ENCODE data around the gene ACY1.

The ACY1 gene

GRCh38 chr3:51948016-51948580 is 35.2 kb upstream of the ACY1 start:
- Histone ChIP-seq H3K9me3 (ENCODE audit: insufficient read depth, low read length) (no peaks in the 10 kb centered on the region), H3K27me3 (ENCODE audit: insufficient read depth, insufficient read length) (peaks cover 13% of the 10 kb centered on the region), H3K9ac (ENCODE audit: insufficient read length, low read depth) (no peak overlapping the region), H3K4me3 (ENCODE audit: insufficient read length, low read depth) (no peak overlapping the region), H3K36me3 (ENCODE audit: insufficient read depth, insufficient read length, low read length) (no peaks in the 10 kb centered on the region), H3K4me1 (ENCODE audit: insufficient read depth, insufficient read length) (peaks cover 4% of the 10 kb centered on the region)
- TF ChIP-seq SUZ12 (IDR thresholded peaks at IDR 0.05; ENCODE audit: extremely low read depth, insufficient read depth, insufficient read length) (no peak), YY1 (IDR thresholded peaks at IDR 0.05; ENCODE audit: insufficient read depth, insufficient read length) (no peak), ZNF274 (IDR thresholded peaks at IDR 0.05; ENCODE audit: low read depth, low read length) (no peak)
- no peak for DNase-seq (ENCODE audit: low read depth, low spot score)

DNA sequence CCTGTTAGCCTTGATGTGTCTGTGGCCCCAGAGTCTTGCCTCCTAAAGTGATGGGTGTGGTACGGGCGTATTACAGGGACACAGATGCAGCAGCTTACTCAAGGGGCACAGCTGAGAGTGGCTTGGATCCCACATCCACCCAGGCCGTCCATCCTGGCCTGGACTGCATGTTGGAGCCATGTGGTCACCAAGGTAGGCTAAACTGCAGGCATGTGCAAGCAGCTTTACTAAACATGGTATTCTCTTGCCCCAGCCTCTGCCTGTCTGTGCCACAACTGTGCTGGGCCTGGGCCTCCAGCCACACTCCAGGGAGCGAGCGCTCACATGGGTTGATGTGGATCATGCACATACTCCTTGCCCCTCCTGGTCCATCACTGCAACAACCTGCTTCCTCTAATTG is 34.2 kb upstream of the ACY1 start:
- Histone ChIP-seq H3K4me1 (ENCODE audit: insufficient read depth, insufficient read length) (peaks cover 4% of the 10 kb centered on the region), H3K27me3 (ENCODE audit: insufficient read depth, insufficient read length) (peaks cover 22% of the 10 kb centered on the region), H3K9ac (ENCODE audit: insufficient read length, low read depth) (no peak overlapping the region), H3K36me3 (ENCODE audit: insufficient read depth, insufficient read length, low read length) (no peaks in the 10 kb centered on the region), H3K9me3 (ENCODE audit: insufficient read depth, low read length) (no peaks in the 10 kb centered on the region), H3K4me3 (ENCODE audit: insufficient read length, low read depth) (no peak overlapping the region)
- no peak for DNase-seq (ENCODE audit: low read depth, low spot score)
- TF ChIP-seq SUZ12 (IDR thresholded peaks at IDR 0.05; ENCODE audit: extremely low read depth, insufficient read depth, insufficient read length) (no peak), ZNF274 (IDR thresholded peaks at IDR 0.05; ENCODE audit: low read depth, low read length) (no peak), YY1 (IDR thresholded peaks at IDR 0.05; ENCODE audit: insufficient read depth, insufficient read length) (no peak)

DNA sequence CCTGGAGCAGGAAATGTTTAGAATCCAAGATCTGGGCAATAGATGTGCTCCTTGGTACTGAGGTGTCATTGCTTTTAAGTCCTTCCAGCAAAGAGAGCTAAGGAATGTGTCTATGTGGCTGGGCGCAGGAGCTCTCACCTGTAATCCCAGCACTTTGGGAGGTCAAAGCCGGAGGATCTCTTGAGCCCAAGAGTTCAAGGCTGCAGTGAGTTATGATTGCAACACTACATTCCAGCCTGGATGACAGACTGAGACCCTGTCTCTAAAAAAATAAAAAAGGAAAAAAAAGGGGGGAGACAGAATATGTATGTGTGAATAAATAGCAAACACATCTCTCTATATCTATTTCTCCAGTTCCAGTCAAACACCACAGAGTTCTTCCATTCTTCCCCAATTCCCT is 32.4 kb upstream of the ACY1 start:
- TF ChIP-seq YY1 (IDR thresholded peaks at IDR 0.05; ENCODE audit: insufficient read depth, insufficient read length), result no peak
- TF ChIP-seq ZNF274 (IDR thresholded peaks at IDR 0.05; ENCODE audit: low read depth, low read length), result no peak
- TF ChIP-seq SUZ12 (IDR thresholded peaks at IDR 0.05; ENCODE audit: extremely low read depth, insufficient read depth, insufficient read length), result no peak
- no peaks in the 10 kb centered on the region for H3K9me3 ChIP-seq (ENCODE audit: insufficient read depth, low read length)
- H3K4me1 ChIP-seq (ENCODE audit: insufficient read depth, insufficient read length), result peaks cover 11% of the 10 kb centered on the region
- no peak overlapping the region for H3K4me3 ChIP-seq (ENCODE audit: insufficient read length, low read depth)
- DNase-seq (ENCODE audit: low read depth, low spot score), result no peak
- no peak overlapping the region for H3K9ac ChIP-seq (ENCODE audit: insufficient read length, low read depth)
- H3K27me3 ChIP-seq (ENCODE audit: insufficient read depth, insufficient read length), result peaks cover 35% of the 10 kb centered on the region
- no peaks in the 10 kb centered on the region for H3K36me3 ChIP-seq (ENCODE audit: insufficient read depth, insufficient read length, low read length)

DNA sequence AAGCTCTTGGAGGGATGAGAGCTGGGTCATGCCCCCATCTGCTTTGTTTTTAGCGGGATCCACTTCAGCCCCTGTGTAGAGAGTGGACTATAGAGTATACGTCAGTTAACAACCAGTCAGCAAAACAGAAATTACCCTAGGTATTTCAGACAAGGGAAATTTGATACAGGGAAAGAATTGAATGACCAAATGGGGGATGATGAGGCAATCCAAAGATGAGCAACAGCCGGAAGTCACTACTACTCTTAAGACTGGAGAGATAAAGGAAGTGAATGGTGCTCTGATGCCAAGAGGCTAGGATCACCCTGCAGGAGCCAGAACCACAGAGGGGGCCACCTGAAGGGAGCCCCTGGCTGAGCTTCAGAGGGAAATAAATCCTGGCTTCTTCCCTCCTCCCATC is 29.9 kb upstream of the ACY1 start:
- no peak for TF ChIP-seq YY1 (IDR thresholded peaks at IDR 0.05; ENCODE audit: insufficient read depth, insufficient read length)
- no peak for TF ChIP-seq SUZ12 (IDR thresholded peaks at IDR 0.05; ENCODE audit: extremely low read depth, insufficient read depth, insufficient read length)
- no peak for TF ChIP-seq ZNF274 (IDR thresholded peaks at IDR 0.05; ENCODE audit: low read depth, low read length)
- Histone ChIP-seq H3K4me3 (ENCODE audit: insufficient read length, low read depth) (no peak overlapping the region), H3K36me3 (ENCODE audit: insufficient read depth, insufficient read length, low read length) (peaks cover 15% of the 10 kb centered on the region), H3K9me3 (ENCODE audit: insufficient read depth, low read length) (no peaks in the 10 kb centered on the region), H3K4me1 (ENCODE audit: insufficient read depth, insufficient read length) (peaks cover 12% of the 10 kb centered on the region), H3K27me3 (ENCODE audit: insufficient read depth, insufficient read length) (peaks cover 35% of the 10 kb centered on the region), H3K9ac (ENCODE audit: insufficient read length, low read depth) (no peak overlapping the region)
- DNase-seq (ENCODE audit: low read depth, low spot score), result no peak

DNA sequence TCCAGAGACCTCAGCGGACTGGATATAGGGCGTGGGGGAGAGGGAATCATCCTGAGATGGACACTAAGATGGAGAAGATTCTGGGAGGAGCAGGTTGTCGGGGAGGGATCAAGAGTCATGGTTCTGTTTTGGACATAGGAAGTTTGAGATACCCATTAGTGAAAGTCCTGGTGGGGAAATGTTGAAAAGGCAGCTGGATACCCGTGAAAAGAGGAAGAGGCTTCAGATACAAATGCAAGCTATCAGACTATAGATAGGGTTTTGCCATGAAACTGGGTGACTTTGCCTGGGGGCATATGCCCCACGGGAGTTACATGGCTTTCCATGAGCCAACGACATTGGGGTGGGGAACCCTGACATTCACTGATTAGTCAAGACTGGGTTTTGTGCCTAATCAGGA is 29.2 kb upstream of the ACY1 start:
- Histone ChIP-seq H3K27me3 (ENCODE audit: insufficient read depth, insufficient read length) (peaks cover 33% of the 10 kb centered on the region), H3K9me3 (ENCODE audit: insufficient read depth, low read length) (no peaks in the 10 kb centered on the region), H3K4me1 (ENCODE audit: insufficient read depth, insufficient read length) (peaks cover 12% of the 10 kb centered on the region), H3K9ac (ENCODE audit: insufficient read length, low read depth) (no peak overlapping the region), H3K36me3 (ENCODE audit: insufficient read depth, insufficient read length, low read length) (peaks cover 21% of the 10 kb centered on the region), H3K4me3 (ENCODE audit: insufficient read length, low read depth) (no peak overlapping the region)
- no peak for DNase-seq (ENCODE audit: low read depth, low spot score)
- TF ChIP-seq SUZ12 (IDR thresholded peaks at IDR 0.05; ENCODE audit: extremely low read depth, insufficient read depth, insufficient read length) (no peak), ZNF274 (IDR thresholded peaks at IDR 0.05; ENCODE audit: low read depth, low read length) (no peak), YY1 (IDR thresholded peaks at IDR 0.05; ENCODE audit: insufficient read depth, insufficient read length) (no peak)

- H3K27me3 ChIP-seq (ENCODE audit: insufficient read depth, insufficient read length), result peaks cover 29% of the 10 kb centered on the region
These were observed 28.6 kb upstream of the ACY1 start for GRCh38 chr3:51954713-51955112.

DNA sequence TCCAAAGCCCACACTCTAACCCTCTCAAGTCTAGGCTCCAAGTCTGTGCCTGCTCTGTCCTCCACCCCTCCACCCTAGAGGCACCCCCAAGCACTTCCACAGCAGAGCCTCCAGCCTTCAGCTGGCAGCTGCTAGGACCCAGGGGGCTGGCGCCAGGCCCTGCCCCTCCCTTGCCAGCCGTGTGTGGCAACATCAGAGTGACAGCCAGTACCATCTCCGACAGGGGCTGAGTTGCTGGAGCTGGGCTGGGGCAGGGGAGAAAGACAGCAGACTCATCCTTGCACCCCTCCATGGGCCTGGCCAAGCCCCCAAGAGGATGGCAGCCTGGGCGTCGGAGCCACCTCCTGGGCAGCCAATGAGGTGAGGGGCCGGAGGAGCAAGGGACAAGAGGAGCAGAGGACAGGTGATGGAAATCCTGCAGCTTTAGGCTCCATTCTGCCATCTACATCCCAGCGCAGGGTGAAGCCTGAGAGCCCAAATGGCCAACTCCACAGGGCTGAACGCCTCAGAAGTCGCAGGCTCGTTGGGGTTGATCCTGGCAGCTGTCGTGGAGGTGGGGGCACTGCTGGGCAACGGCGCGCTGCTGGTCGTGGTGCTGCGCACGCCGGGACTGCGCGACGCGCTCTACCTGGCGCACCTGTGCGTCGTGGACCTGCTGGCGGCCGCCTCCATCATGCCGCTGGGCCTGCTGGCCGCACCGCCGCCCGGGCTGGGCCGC is 28.0 kb upstream of the ACY1 start, which contains the start of gene GPR62:
Gene GPR62 (plus strand): TSS at position 207 of the 718 bp plus-strand sequence. CDS start 272 bp downstream, at position 479.
- Histone ChIP-seq H3K4me3 (ENCODE audit: insufficient read length, low read depth) (peak within 1 kb of the TSS; percentile 58), H3K36me3 (ENCODE audit: insufficient read depth, insufficient read length, low read length) (peaks cover 33% of the 10 kb centered on the region), H3K9ac (ENCODE audit: insufficient read length, low read depth) (peak within 1 kb of the TSS; percentile 82), H3K9me3 (ENCODE audit: insufficient read depth, low read length) (no peaks in the 10 kb centered on the region), H3K27me3 (ENCODE audit: insufficient read depth, insufficient read length) (peaks cover 29% of the 10 kb centered on the region), H3K4me1 (ENCODE audit: insufficient read depth, insufficient read length) (peaks cover 12% of the 10 kb centered on the region)
- TF ChIP-seq YY1 (IDR thresholded peaks at IDR 0.05; ENCODE audit: insufficient read depth, insufficient read length) (no peak), ZNF274 (IDR thresholded peaks at IDR 0.05; ENCODE audit: low read depth, low read length) (no peak), SUZ12 (IDR thresholded peaks at IDR 0.05; ENCODE audit: extremely low read depth, insufficient read depth, insufficient read length) (no peak)
- no peak for DNase-seq (ENCODE audit: low read depth, low spot score)

More at GRCh38 chr3:51954713-51955112, 28.6 kb upstream of the ACY1 start:
- Histone ChIP-seq H3K9ac (ENCODE audit: insufficient read length, low read depth) (no peak overlapping the region), H3K9me3 (ENCODE audit: insufficient read depth, low read length) (no peaks in the 10 kb centered on the region), H3K4me1 (ENCODE audit: insufficient read depth, insufficient read length) (peaks cover 12% of the 10 kb centered on the region), H3K36me3 (ENCODE audit: insufficient read depth, insufficient read length, low read length) (peaks cover 27% of the 10 kb centered on the region), H3K4me3 (ENCODE audit: insufficient read length, low read depth) (no peak overlapping the region)
- TF ChIP-seq SUZ12 (IDR thresholded peaks at IDR 0.05; ENCODE audit: extremely low read depth, insufficient read depth, insufficient read length) (no peak), YY1 (IDR thresholded peaks at IDR 0.05; ENCODE audit: insufficient read depth, insufficient read length) (no peak), ZNF274 (IDR thresholded peaks at IDR 0.05; ENCODE audit: low read depth, low read length) (no peak)
- no peak for DNase-seq (ENCODE audit: low read depth, low spot score)
